Fibroblast of lung (primary cell): Measurements from ENCODE around the gene TMPRSS9. TPM values are rescaled to one million over a fixed set of nuclear protein-coding genes. Genes with fewer than 3 reads are reported as not detected.

Experiments
- DNase-seq, 2 donors: peaks; one replicate each; pipeline versions ENCODE4 v3.0.0 to v3.0.0-alpha.2; 2010; ENCODE audit warnings: low read depth in 2 of 2
- H2AFZ ChIP-seq: 2 replicates; pipeline ENCODE4 v1.5.1; 2012; ENCODE audit warnings: low read length, control low read depth, inconsistent platforms
- H3K27ac ChIP-seq: 2 replicates; pipeline ENCODE4 v1.5.1; 2011; ENCODE audit warnings: low read length, control low read depth; ENCODE audit not compliant: insufficient read depth
- H3K27me3 ChIP-seq: 2 replicates; pipeline ENCODE4 v1.5.1; 2011; ENCODE audit warnings: mild to moderate bottlenecking, low read length; ENCODE audit not compliant: control insufficient read depth, insufficient read depth
- H3K36me3 ChIP-seq: 2 replicates; pipeline ENCODE4 v1.5.1; 2011; ENCODE audit warnings: low read length; ENCODE audit not compliant: control insufficient read depth, insufficient read depth
- H3K4me1 ChIP-seq: 2 replicates; pipeline ENCODE4 v1.5.1; 2011; ENCODE audit warnings: low read length; ENCODE audit not compliant: control insufficient read depth, insufficient read depth; ENCODE audit errors: extremely low read depth
- H3K4me2 ChIP-seq: 2 replicates; pipeline ENCODE4 v1.5.1; 2011; ENCODE audit warnings: low read length, control low read depth; ENCODE audit not compliant: insufficient read depth; ENCODE audit errors: extremely low read depth
- H3K4me3 ChIP-seq, 4 experiments: fragments of 200-600 bp in 1 of 4; sonication (generic) in 1 of 4; replicated peaks in 1 of 4; 2 replicates each; pipeline ENCODE4 v1.5.1; 2011 to 2016; ENCODE audit warnings: low read length in 4 of 4, low read depth in 3 of 4, mild to moderate bottlenecking in 3 of 4, control low read depth in 2 of 4, inconsistent platforms in 1 of 4, mixed read lengths in 1 of 4; ENCODE audit not compliant: insufficient read depth in 1 of 4; ENCODE audit errors: control extremely low read depth in 1 of 4
- H3K79me2 ChIP-seq: 2 replicates; pipeline ENCODE4 v1.5.1; 2012; ENCODE audit warnings: mild to moderate bottlenecking, low read length, inconsistent platforms; ENCODE audit not compliant: control insufficient read depth, insufficient read depth
- H3K9ac ChIP-seq: 2 replicates; pipeline ENCODE4 v1.5.1; 2011; ENCODE audit warnings: mild to moderate bottlenecking, low read length, control low read depth; ENCODE audit not compliant: insufficient read depth
- H3K9me3 ChIP-seq: 2 replicates; pipeline ENCODE4 v1.5.1; 2012; ENCODE audit warnings: low read depth, low read length; ENCODE audit not compliant: control insufficient read depth, insufficient read depth
- H4K20me1 ChIP-seq: 2 replicates; pipeline ENCODE4 v1.5.1; 2011; ENCODE audit warnings: low read length; ENCODE audit not compliant: control insufficient read depth, insufficient read depth; ENCODE audit errors: extremely low read depth
- EZH2 ChIP-seq: IDR thresholded peaks from 2 replicates; pipeline ENCODE4 v1.5.1; 2012; ENCODE audit warnings: low read length, control low read depth, mild to moderate bottlenecking; ENCODE audit errors: missing control alignments
- polyA plus RNA-seq, 2 donors: library from polyadenylated mRNA; depleted of rRNA in 1 of 2; stranded (reverse) in 1 of 2; unstranded in 1 of 2; fragments of >200 nt; gene quantifications; 2 replicates each; pipeline ENCODE4 v1.2.1, GENCODE V29; 2011 to 2012; ENCODE audit warnings: missing spikeins in 1 of 2
- total RNA-seq: library from RNA; depleted of rRNA; stranded (reverse); fragments of >200 nt; gene quantifications from 2 replicates; pipeline ENCODE4 v1.2.1, GENCODE V29; 2014
- TF ChIP-seq, protein P1 (sequence below), 2 donors: IDR thresholded peaks in 1 of 2; conservative IDR thresholded peaks in 1 of 2; 1 replicate in 1 of 2; 2 replicates in 1 of 2; pipeline ENCODE4 v1.5.1; 2011 to 2012; ENCODE audit warnings: low read length in 2 of 2, control low read depth in 1 of 2, inconsistent platforms in 1 of 2, low read depth in 1 of 2, mild to moderate bottlenecking in 1 of 2

Gene TMPRSS9
- total and polyA plus RNA-seq, 2 donors (not counting 1 experiment from before 2014, with no cell fraction given): not detected

DNA sequence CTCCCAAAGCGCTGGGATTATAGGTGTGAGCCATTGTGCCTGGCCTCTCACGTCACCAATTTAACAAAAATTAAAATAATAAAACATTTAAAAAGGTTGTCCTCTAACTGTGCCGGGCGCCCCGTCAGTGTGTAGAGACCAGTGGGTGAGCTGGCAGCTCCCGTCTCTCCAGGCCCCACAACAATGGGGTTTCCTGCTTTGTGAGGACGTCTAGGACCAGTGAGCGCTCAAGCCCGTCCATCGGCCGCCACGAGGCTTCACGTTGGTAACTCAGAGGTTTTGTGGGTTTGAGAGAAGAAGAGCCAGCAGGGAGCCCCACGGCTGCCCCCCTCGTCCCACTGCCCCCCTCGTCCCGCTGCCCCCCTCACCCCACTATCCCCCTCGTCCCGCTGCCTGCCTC, 36.4 kb upstream of the TMPRSS9 start:
- Histone ChIP-seq H3K27me3 (no peaks in the 10 kb centered on the region), H3K4me3 (no peak overlapping the region), H4K20me1 (no peaks in the 10 kb centered on the region), H3K4me1 (no peaks in the 10 kb centered on the region), H3K9me3 (no peaks in the 10 kb centered on the region), H3K36me3 (peaks cover 16% of the 10 kb centered on the region), H3K4me2 (no peak overlapping the region), H3K9ac (no peak overlapping the region), H3K27ac (no peak overlapping the region), H2AFZ (no peak overlapping the region), H3K79me2 (peaks cover 21% of the 10 kb centered on the region)
- DNase-seq: no peak
- TF ChIP-seq, protein P1, sequence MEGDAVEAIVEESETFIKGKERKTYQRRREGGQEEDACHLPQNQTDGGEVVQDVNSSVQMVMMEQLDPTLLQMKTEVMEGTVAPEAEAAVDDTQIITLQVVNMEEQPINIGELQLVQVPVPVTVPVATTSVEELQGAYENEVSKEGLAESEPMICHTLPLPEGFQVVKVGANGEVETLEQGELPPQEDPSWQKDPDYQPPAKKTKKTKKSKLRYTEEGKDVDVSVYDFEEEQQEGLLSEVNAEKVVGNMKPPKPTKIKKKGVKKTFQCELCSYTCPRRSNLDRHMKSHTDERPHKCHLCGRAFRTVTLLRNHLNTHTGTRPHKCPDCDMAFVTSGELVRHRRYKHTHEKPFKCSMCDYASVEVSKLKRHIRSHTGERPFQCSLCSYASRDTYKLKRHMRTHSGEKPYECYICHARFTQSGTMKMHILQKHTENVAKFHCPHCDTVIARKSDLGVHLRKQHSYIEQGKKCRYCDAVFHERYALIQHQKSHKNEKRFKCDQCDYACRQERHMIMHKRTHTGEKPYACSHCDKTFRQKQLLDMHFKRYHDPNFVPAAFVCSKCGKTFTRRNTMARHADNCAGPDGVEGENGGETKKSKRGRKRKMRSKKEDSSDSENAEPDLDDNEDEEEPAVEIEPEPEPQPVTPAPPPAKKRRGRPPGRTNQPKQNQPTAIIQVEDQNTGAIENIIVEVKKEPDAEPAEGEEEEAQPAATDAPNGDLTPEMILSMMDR (conservative IDR thresholded peaks at IDR 0.05 in 1 of 2, IDR thresholded peaks at IDR 0.05 in 1 of 2; ENCODE audit: low read depth in 1 of 2, low read length in 2 of 2): no peak
- no peak for TF ChIP-seq EZH2

DNA sequence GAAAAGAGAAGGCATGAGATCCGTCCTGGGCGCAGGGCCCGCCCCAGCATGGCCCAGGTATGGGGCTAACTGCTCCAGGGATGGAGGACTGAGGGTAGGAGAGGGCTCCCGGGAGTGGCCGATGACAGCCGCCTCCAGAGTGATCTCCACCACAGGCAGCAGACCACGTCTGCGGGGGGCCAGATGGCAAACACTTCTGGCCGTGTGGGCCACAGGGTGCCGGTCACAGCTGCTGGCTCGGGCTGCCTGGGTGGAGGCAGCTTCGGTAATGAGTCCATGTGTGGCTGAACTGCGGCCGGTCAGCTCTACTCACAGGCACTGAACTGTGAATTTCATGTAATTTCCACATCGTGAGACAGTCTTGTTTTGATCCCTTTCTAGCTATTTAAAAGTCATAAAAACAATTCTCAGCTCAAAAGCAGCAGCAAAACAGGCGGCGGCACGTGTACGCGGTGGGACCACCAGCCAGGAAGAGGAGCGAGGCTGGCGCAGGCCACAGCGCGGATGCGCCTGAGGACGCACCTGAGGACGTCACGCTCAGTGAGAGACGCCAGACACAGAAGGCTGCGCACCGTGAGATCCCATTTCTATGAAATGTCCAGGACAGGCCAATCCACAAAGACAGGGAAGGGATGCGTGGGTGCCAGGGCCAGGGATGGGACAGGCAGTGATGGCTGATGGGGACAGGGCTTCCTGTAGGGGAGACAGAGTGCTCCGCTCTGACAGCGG, 35.7 kb upstream of the TMPRSS9 start:
- no peak overlapping the region for H3K4me3 ChIP-seq
- H3K4me1 ChIP-seq: peaks cover 3% of the 10 kb centered on the region
- H3K27ac ChIP-seq: no peak overlapping the region
- H2AFZ ChIP-seq: no peak overlapping the region
- no peak for DNase-seq
- H3K27me3 ChIP-seq: no peaks in the 10 kb centered on the region
- H3K36me3 ChIP-seq: peaks cover 16% of the 10 kb centered on the region
- peaks cover 27% of the 10 kb centered on the region for H3K79me2 ChIP-seq
- no peaks in the 10 kb centered on the region for H3K9me3 ChIP-seq
- H4K20me1 ChIP-seq: no peaks in the 10 kb centered on the region
- H3K4me2 ChIP-seq: no peak overlapping the region
- TF ChIP-seq EZH2: no peak
- TF ChIP-seq, protein P1 (conservative IDR thresholded peaks at IDR 0.05 in 1 of 2, IDR thresholded peaks at IDR 0.05 in 1 of 2; ENCODE audit: low read depth in 1 of 2, low read length in 2 of 2): no peak
- no peak overlapping the region for H3K9ac ChIP-seq

DNA sequence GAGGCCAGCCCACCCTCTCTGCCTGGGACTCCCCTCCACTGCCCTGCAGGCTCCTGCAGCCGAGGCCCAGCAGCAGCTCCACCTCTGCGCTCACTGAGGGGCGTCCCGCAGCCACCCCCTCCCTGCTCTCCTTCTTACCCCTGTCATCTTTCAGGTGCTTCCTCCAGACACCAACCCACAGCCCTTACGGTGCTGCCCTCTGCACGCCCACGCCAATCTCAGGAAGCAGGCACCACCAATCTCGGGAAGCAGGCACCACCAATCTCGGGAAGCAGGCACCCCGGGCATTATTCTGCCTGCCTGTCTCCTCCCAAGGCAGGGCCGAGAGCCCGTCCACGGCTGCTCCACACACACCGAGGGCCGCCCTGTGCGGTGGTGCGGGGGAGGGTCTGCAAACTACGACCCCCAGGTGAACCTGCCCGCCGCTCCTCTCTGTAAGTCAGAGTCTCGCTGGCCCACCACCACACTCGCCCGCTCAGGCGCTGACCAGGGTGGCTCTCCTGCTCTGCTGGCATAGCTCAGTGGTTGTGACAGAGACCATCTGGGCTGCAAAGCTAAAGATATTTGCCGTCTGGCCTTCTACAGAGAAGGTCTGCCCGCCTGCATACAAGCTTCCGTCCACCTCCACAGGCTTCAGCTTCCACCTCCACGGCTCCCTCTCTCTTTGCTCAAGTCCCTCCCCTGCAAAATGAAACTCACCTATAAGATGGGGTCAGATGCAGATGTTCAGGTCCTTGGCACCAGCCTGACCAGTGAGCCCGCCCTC, 34.6 kb upstream of the TMPRSS9 start:
- DNase-seq: no peak
- H3K27me3 ChIP-seq: no peaks in the 10 kb centered on the region
- TF ChIP-seq, protein P1 (conservative IDR thresholded peaks at IDR 0.05 in 1 of 2, IDR thresholded peaks at IDR 0.05 in 1 of 2; ENCODE audit: low read depth in 1 of 2, low read length in 2 of 2): no peak
- no peak for TF ChIP-seq EZH2
- no peak overlapping the region for H2AFZ ChIP-seq
- no peak overlapping the region for H3K27ac ChIP-seq
- no peaks in the 10 kb centered on the region for H3K9me3 ChIP-seq
- peaks cover 16% of the 10 kb centered on the region for H3K36me3 ChIP-seq
- no peak overlapping the region for H3K4me2 ChIP-seq
- no peaks in the 10 kb centered on the region for H4K20me1 ChIP-seq
- H3K4me1 ChIP-seq: peaks cover 5% of the 10 kb centered on the region
- H3K4me3 ChIP-seq: no peak overlapping the region
- H3K9ac ChIP-seq: no peak overlapping the region
- H3K79me2 ChIP-seq: peaks cover 36% of the 10 kb centered on the region
